HG03045 (cell line): ENCODE measurements around the gene CNTNAP2.
"Not testable (repeated sequence)": the region's sequence is repeated elsewhere in the genome, so short reads cannot be mapped to it uniquely, and the experiment has no call there.

Source experiments
- ATAC-seq: cut with Tn5 transposase; IDR thresholded peaks from one replicate; pipeline ENCODE4 v1.9.1; 2021; ENCODE audit warnings: mild to moderate bottlenecking, moderate library complexity; ENCODE audit not compliant: unreplicated experiment

Gene CNTNAP2

GRCh38 chr7:146146831-146147486, 30.4 kb downstream of the CNTNAP2 start:
- no peak for ATAC-seq

- no peak for ATAC-seq
These were observed 33.6 kb downstream of the CNTNAP2 start for GRCh38 chr7:146150153-146150552.

GRCh38 chr7:146172112-146172511, 55.5 kb downstream of the CNTNAP2 start:
- no peak for ATAC-seq

GRCh38 chr7:146175716-146176115, 59.1 kb downstream of the CNTNAP2 start:
- no peak for ATAC-seq

- no peak for ATAC-seq
These were observed 60.3 kb downstream of the CNTNAP2 start for GRCh38 chr7:146176860-146177259.

GRCh38 chr7:146177301-146177700, 60.7 kb downstream of the CNTNAP2 start:
- no peak for ATAC-seq

GRCh38 chr7:146185844-146186243, 69.2 kb downstream of the CNTNAP2 start:
- no peak for ATAC-seq

- ATAC-seq = not testable (repeated sequence)
These were observed 74.8 kb downstream of the CNTNAP2 start for GRCh38 chr7:146191428-146191827.

- ATAC-seq = no peak
These were observed 85.3 kb downstream of the CNTNAP2 start for GRCh38 chr7:146201945-146202344.

- ATAC-seq = no peak
These were observed 89.7 kb downstream of the CNTNAP2 start for GRCh38 chr7:146206270-146206669.

- no peak for ATAC-seq
These were observed 91.9 kb downstream of the CNTNAP2 start for GRCh38 chr7:146208492-146208891.

GRCh38 chr7:146214842-146215241, 98.2 kb downstream of the CNTNAP2 start:
- ATAC-seq = no peak

GRCh38 chr7:146216396-146217041, 99.9 kb downstream of the CNTNAP2 start:
- ATAC-seq = no peak

- no peak for ATAC-seq
These were observed 107.2 kb downstream of the CNTNAP2 start for GRCh38 chr7:146223851-146224250.

- no peak for ATAC-seq
These were observed 116.0 kb downstream of the CNTNAP2 start for GRCh38 chr7:146232604-146233003.

- ATAC-seq = no peak
These were observed 118.6 kb downstream of the CNTNAP2 start for GRCh38 chr7:146235195-146235594.

- ATAC-seq = no peak
These were observed 126.1 kb downstream of the CNTNAP2 start for GRCh38 chr7:146242661-146243060.

GRCh38 chr7:146247991-146248390, 131.4 kb downstream of the CNTNAP2 start:
- ATAC-seq = not testable (repeated sequence)

- ATAC-seq = not testable (repeated sequence)
These were observed 132.1 kb downstream of the CNTNAP2 start for GRCh38 chr7:146248744-146249143.

- no peak for ATAC-seq
These were observed 132.7 kb downstream of the CNTNAP2 start for GRCh38 chr7:146249272-146249671.

- no peak for ATAC-seq
These were observed 139.0 kb downstream of the CNTNAP2 start for GRCh38 chr7:146255609-146256008.

- no peak for ATAC-seq
These were observed 145.9 kb downstream of the CNTNAP2 start for GRCh38 chr7:146262527-146262926.

GRCh38 chr7:146276888-146277287, 160.3 kb downstream of the CNTNAP2 start:
- ATAC-seq = no peak
